IPS DF 6.9 (cell line): Measurements from ENCODE around the gene FAM124A.

ENCODE experiments used
- DNase-seq: peaks from one replicate; pipeline ENCODE4 v3.0.0-alpha.2; 2013; ENCODE audit warnings: low read depth, low spot score
- H3K27ac ChIP-seq: one replicate; pipeline ENCODE4 v1.5.1; 2013; ENCODE audit warnings: low read length, control low read depth
- H3K27me3 ChIP-seq: 2 replicates; pipeline ENCODE4 v1.6.1; 2013; ENCODE audit warnings: mild to moderate bottlenecking, low read length; ENCODE audit not compliant: control insufficient read depth, insufficient read depth
- H3K36me3 ChIP-seq: 2 replicates; pipeline ENCODE4 v1.6.1; 2013; ENCODE audit warnings: low read length; ENCODE audit not compliant: control insufficient read depth, insufficient read depth
- H3K4me1 ChIP-seq: 2 replicates; pipeline ENCODE4 v1.6.1; 2013; ENCODE audit warnings: low read length; ENCODE audit not compliant: control insufficient read depth, insufficient read depth
- H3K4me3 ChIP-seq: 2 replicates; pipeline ENCODE4 v1.5.1; 2013; ENCODE audit warnings: mild to moderate bottlenecking, low read length
- H3K9me3 ChIP-seq: 2 replicates; pipeline ENCODE4 v1.6.1; 2013; ENCODE audit warnings: low read length, inconsistent platforms; ENCODE audit not compliant: control insufficient read depth, insufficient read depth
- WGBS: extraction: QIAGEN DNeasy Blood & Tissue Kit; methylation state at CpG from one replicate; pipeline ENCODE4 v1.1.7; 2013; ENCODE audit warnings: mixed read lengths, missing lambda C conversion rate; ENCODE audit not compliant: insufficient read length, insufficient coverage; 5-methylcytosine and 5-hydroxymethylcytosine counted together

Gene FAM124A

GRCh38 chr13:51318876-51319275, 96.7 kb downstream of the FAM124A start:
- WGBS: no CpG with 5 or more reads among the region's 3 CpGs
- H3K4me1 ChIP-seq: peaks cover 1% of the 10 kb centered on the region; the same call in 1 of the 2 replicates
- no peaks in the 10 kb centered on the region for H3K27me3 ChIP-seq
- no peak for DNase-seq
- no peak overlapping the region for H3K27ac ChIP-seq
- H3K9me3 ChIP-seq: no peaks in the 10 kb centered on the region
- no peaks in the 10 kb centered on the region for H3K36me3 ChIP-seq
- H3K4me3 ChIP-seq: no peak overlapping the region

GRCh38 chr13:51321836-51322235, 99.6 kb downstream of the FAM124A start:
- Histone ChIP-seq H3K4me3 (no peak overlapping the region), H3K4me1 (0 out of 2 replicates have a peak, but pooled peaks cover 3% of the 10 kb centered on the region), H3K9me3 (no peaks in the 10 kb centered on the region), H3K27ac (no peak overlapping the region), H3K27me3 (no peaks in the 10 kb centered on the region), H3K36me3 (no peaks in the 10 kb centered on the region)
- no peak for DNase-seq
- WGBS: no CpG with 5 or more reads among the region's 2 CpGs

GRCh38 chr13:51322826-51323225, 100.6 kb downstream of the FAM124A start:
- WGBS: no CpG with 5 or more reads among the region's 3 CpGs
- no peak overlapping the region for H3K27ac ChIP-seq
- no peak overlapping the region for H3K4me3 ChIP-seq
- no peaks in the 10 kb centered on the region for H3K27me3 ChIP-seq
- H3K36me3 ChIP-seq: no peaks in the 10 kb centered on the region
- H3K9me3 ChIP-seq: no peaks in the 10 kb centered on the region
- H3K4me1 ChIP-seq: 0 out of 2 replicates have a peak, but pooled peaks cover 3% of the 10 kb centered on the region
- no peak for DNase-seq

GRCh38 chr13:51323824-51324511, 101.8 kb downstream of the FAM124A start:
- H3K27me3 ChIP-seq: no peaks in the 10 kb centered on the region
- H3K27ac ChIP-seq: no peak overlapping the region
- H3K4me3 ChIP-seq: no peak overlapping the region
- no peak for DNase-seq
- WGBS: no CpG with 5 or more reads among the region's 5 CpGs
- H3K4me1 ChIP-seq: 0 out of 2 replicates have a peak, but pooled peaks cover 3% of the 10 kb centered on the region
- no peaks in the 10 kb centered on the region for H3K36me3 ChIP-seq
- no peaks in the 10 kb centered on the region for H3K9me3 ChIP-seq

- no peak overlapping the region for H3K4me3 ChIP-seq
- DNase-seq: no peak
- H3K4me1 ChIP-seq: 0 out of 2 replicates have a peak, but pooled peaks cover 3% of the 10 kb centered on the region
- H3K27me3 ChIP-seq: no peaks in the 10 kb centered on the region
- H3K27ac ChIP-seq: no peak overlapping the region
- no peaks in the 10 kb centered on the region for H3K36me3 ChIP-seq
- no peaks in the 10 kb centered on the region for H3K9me3 ChIP-seq
- WGBS: no CpG with 5 or more reads among the region's 14 CpGs
These were observed 102.7 kb downstream of the FAM124A start for GRCh38 chr13:51324714-51325420.

- Histone ChIP-seq H3K27me3 (no peaks in the 10 kb centered on the region), H3K27ac (no peak overlapping the region), H3K36me3 (no peaks in the 10 kb centered on the region), H3K4me3 (no peak overlapping the region), H3K4me1 (0 out of 2 replicates have a peak, but pooled peaks cover 3% of the 10 kb centered on the region), H3K9me3 (no peaks in the 10 kb centered on the region)
- no CpG with 5 or more reads among the region's 6 CpGs for WGBS
- DNase-seq: no peak
These were observed 103.6 kb downstream of the FAM124A start for GRCh38 chr13:51325837-51326236.

GRCh38 chr13:51326777-51327176, 104.6 kb downstream of the FAM124A start:
- H3K9me3 ChIP-seq: no peaks in the 10 kb centered on the region
- no peak overlapping the region for H3K27ac ChIP-seq
- H3K4me1 ChIP-seq: 0 out of 2 replicates have a peak, but pooled peaks cover 3% of the 10 kb centered on the region
- WGBS: no CpG with 5 or more reads among the region's 2 CpGs
- no peaks in the 10 kb centered on the region for H3K36me3 ChIP-seq
- no peak overlapping the region for H3K4me3 ChIP-seq
- DNase-seq: no peak
- H3K27me3 ChIP-seq: no peaks in the 10 kb centered on the region

- Histone ChIP-seq H3K4me3 (no peak overlapping the region), H3K36me3 (no peaks in the 10 kb centered on the region), H3K9me3 (no peaks in the 10 kb centered on the region), H3K4me1 (0 out of 2 replicates have a peak, but pooled peaks cover 3% of the 10 kb centered on the region), H3K27ac (no peak overlapping the region), H3K27me3 (no peaks in the 10 kb centered on the region)
- DNase-seq: no peak
- no CpG with 5 or more reads among the region's 2 CpGs for WGBS
These were observed 105.8 kb downstream of the FAM124A start for GRCh38 chr13:51327961-51328360.

GRCh38 chr13:51328488-51328887, 106.3 kb downstream of the FAM124A start:
- Histone ChIP-seq H3K27ac (no peak overlapping the region), H3K9me3 (no peaks in the 10 kb centered on the region), H3K27me3 (no peaks in the 10 kb centered on the region), H3K4me1 (0 out of 2 replicates have a peak, but pooled peaks cover 3% of the 10 kb centered on the region), H3K36me3 (no peaks in the 10 kb centered on the region), H3K4me3 (no peak overlapping the region)
- DNase-seq: peak; percentile 84
- no CpG with 5 or more reads among the region's 6 CpGs for WGBS

- H3K27ac ChIP-seq: no peak overlapping the region
- no peak for DNase-seq
- no peaks in the 10 kb centered on the region for H3K27me3 ChIP-seq
- H3K9me3 ChIP-seq: no peaks in the 10 kb centered on the region
- no peak overlapping the region for H3K4me3 ChIP-seq
- 0 out of 2 replicates have a peak, but pooled peaks cover 3% of the 10 kb centered on the region for H3K4me1 ChIP-seq
- WGBS: no CpG with 5 or more reads among the region's 3 CpGs
- no peaks in the 10 kb centered on the region for H3K36me3 ChIP-seq
These were observed 107.4 kb downstream of the FAM124A start for GRCh38 chr13:51329606-51330005.
